ENCODE measurements around the gene ZRSR2. TPM values are rescaled to one million over a fixed set of nuclear protein-coding genes. Genes with fewer than 3 reads are reported as not detected.

The ZRSR2 gene
- total and polyA plus RNA-seq, 2 of the 8 experiments (the other 6 are each of a cell fraction or from before 2014, with no cell fraction given): 3.9 to 6.9 TPM

DNA sequence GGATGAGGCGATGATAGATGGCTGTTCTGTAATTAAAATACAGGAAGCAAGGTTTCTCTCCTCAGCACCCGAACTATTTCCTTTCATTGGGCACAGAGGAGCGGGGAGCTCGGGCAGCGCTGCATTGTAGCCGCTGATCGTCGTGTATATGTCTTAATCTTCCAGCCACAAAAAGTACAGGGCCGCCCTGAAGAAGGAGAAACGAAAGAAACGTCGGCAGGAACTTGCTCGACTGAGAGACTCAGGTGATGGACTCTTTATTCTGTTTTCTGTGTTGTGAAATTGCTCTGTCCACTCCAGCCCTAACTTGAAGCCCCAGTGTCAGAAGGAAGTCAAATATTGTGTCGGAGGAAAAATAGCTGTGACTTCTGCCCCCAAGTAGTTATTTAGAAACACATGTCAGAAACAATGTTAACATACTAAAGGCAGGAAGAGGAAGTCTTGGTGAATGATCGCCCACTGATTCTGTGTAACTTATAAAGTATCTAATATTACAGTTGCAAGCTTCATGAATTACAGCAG is 546 bp downstream of the ZRSR2 start:
- H3K4me2 ChIP-seq (ENCODE audit: insufficient read depth in 1 of 2, low read depth in 2 of 2, low read length in 2 of 2): peak overlapping the region; percentile 71 to 94
- POLR2A ChIA-PET (ENCODE audit: partially characterized antibody): interaction anchor here (1.1 to 2.3 kb wide), 2 partner anchors 25 to 62 kb away, joined by 3 to 6 read pairs; no protein-coding TSS in a partner anchor
- H3K23ac ChIP-seq (ENCODE audit: insufficient read length): no peak overlapping the region
- CTCF ChIA-PET (ENCODE audit: partially characterized antibody): interaction anchor here (1.2 kb wide), 1 partner anchor 25 kb away, joined by 5 read pairs; no protein-coding TSS in a partner anchor
- H3K9ac ChIP-seq (replicated peaks in 1 of 4; ENCODE audit: extremely low read depth in 1 of 4, low read depth in 3 of 4, low read length in 3 of 4): peak overlapping the region in 3 of 4 experiments; percentile 54 to 77 (median 75); a peak in 5 of 7 replicates
- H3K14ac ChIP-seq (ENCODE audit: insufficient read length): no peak overlapping the region
- no peaks in the 10 kb centered on the region for H3K9me3 ChIP-seq (ENCODE audit: insufficient read depth in 2 of 2, low read depth in 1 of 2, low read length in 1 of 2)
- no peak overlapping the region for H2BK20ac ChIP-seq (ENCODE audit: low read length)
- no peak for DNase-seq (ENCODE audit: low read depth in 1 of 2, low spot score in 2 of 2)
- peak overlapping the region; percentile 78 for H3K4ac ChIP-seq (replicated peaks; ENCODE audit: insufficient read length, low read depth, low read length)
- 11% methylated on average over 13 of the region's 15 CpGs; no CpG with 5 or more reads in 1 of the 2 experiments for WGBS, 2 experiments (ENCODE audit: extremely low coverage in 1 of 2, insufficient coverage in 1 of 2, insufficient read length in 1 of 2, insufficient replicate concordance in 2 of 2, low coverage in 1 of 2, low lambda C conversion rate in 2 of 2, missing lambda C conversion rate in 1 of 2)
- H3K23me2 ChIP-seq (ENCODE audit: low read depth, low read length): peaks cover 6% of the 10 kb centered on the region; the same call in 1 of the 2 replicates
- no peak for FAIRE-seq
- no peak overlapping the region for H2AK5ac ChIP-seq (ENCODE audit: low read depth, low read length)
- 0 out of 2 replicates have a peak overlapping the region, but pooled peaks have one; percentile 39 for H2AFZ ChIP-seq (ENCODE audit: low read length)
- no peak overlapping the region for H4K8ac ChIP-seq (ENCODE audit: extremely low read depth, insufficient read depth, low read length)
- H2BK5ac ChIP-seq (ENCODE audit: low read depth, low read length): no peak overlapping the region
- peak overlapping the region; percentile 81 for H3K27ac ChIP-seq (ENCODE audit: low read depth, low read length)
- H2BK12ac ChIP-seq (ENCODE audit: low read depth, low read length): no peak overlapping the region
- no peak overlapping the region for H3K56ac ChIP-seq (replicated peaks; ENCODE audit: insufficient read length, low read depth, low read length)
- H4K20me1 ChIP-seq (replicated peaks in 1 of 2; ENCODE audit: control insufficient read depth in 1 of 2, insufficient read depth in 2 of 2, low read length in 2 of 2): no peaks in the 10 kb centered on the region
- H3K36me3 ChIP-seq (ENCODE audit: control insufficient read depth in 2 of 4, insufficient read depth in 4 of 4, low read length in 3 of 4): peaks cover 0 to 10% (median 0%) of the 10 kb centered on the region in 4 experiments; a peak in 1 of 8 replicates
- H3K4me3 ChIP-seq (ENCODE audit: extremely low read depth in 1 of 4, insufficient read depth in 2 of 4, low read depth in 3 of 4, low read length in 4 of 4): peak overlapping the region; percentile 72 to 96 (median 88)
- no peak overlapping the region for H4K91ac ChIP-seq (replicated peaks; ENCODE audit: insufficient read length, low read length)
- no peaks in the 10 kb centered on the region for H3K27me3 ChIP-seq (replicated peaks in 1 of 4; ENCODE audit: control insufficient read depth in 3 of 4, extremely low read depth in 1 of 4, insufficient read depth in 3 of 4, low read length in 3 of 4)
- H3K79me2 ChIP-seq (ENCODE audit: control insufficient read depth in 1 of 2, insufficient read depth in 2 of 2, low read length in 2 of 2): peaks cover 0 to 4% of the 10 kb centered on the region in 2 experiments; a peak in 2 of 4 replicates
- no peak overlapping the region for H4K5ac ChIP-seq (ENCODE audit: insufficient read length, low read depth, low read length)
- no peak overlapping the region for H2BK15ac ChIP-seq (ENCODE audit: low read length)
- peaks cover 0 to 2% (median 0%) of the 10 kb centered on the region in 4 experiments; a peak in 2 of 7 replicates for H3K4me1 ChIP-seq (replicated peaks in 1 of 4; ENCODE audit: control insufficient read depth in 3 of 4, insufficient read depth in 4 of 4, low read length in 3 of 4)
- H2BK120ac ChIP-seq (replicated peaks; ENCODE audit: low read depth, low read length): no peak overlapping the region
- peak overlapping the region; percentile 60; the same call in 1 of the 2 replicates for H3K18ac ChIP-seq (ENCODE audit: extremely low read depth, low read length)
- H3K79me1 ChIP-seq (ENCODE audit: low read depth, low read length): no peaks in the 10 kb centered on the region
- TF ChIP-seq SP2 (IDR thresholded peaks at IDR 0.05; ENCODE audit: low read length) (no peak), EP300 (IDR thresholded peaks at IDR 0.05; ENCODE audit: borderline replicate concordance in 1 of 2, low read depth in 2 of 2, low read length in 2 of 2) (no peak), CTBP2 (IDR thresholded peaks at IDR 0.05; ENCODE audit: borderline replicate concordance, insufficient read depth, insufficient read length, low read length) (no peak), JUND (IDR thresholded peaks at IDR 0.05; ENCODE audit: low read length) (no peak), SP4 (IDR thresholded peaks at IDR 0.05; ENCODE audit: low read length) (no peak), POU5F1 (IDR thresholded peaks at IDR 0.05; ENCODE audit: low read depth, low read length) (no peak), GTF2F1 (IDR thresholded peaks at IDR 0.05; ENCODE audit: borderline replicate concordance, low read depth, low read length) (no peak), TAF7 (optimal IDR thresholded peaks at IDR 0.05; ENCODE audit: borderline replicate concordance, low read depth, low read length) (no peak), BACH1 (IDR thresholded peaks at IDR 0.05; ENCODE audit: low read length) (no peak), SP1 (IDR thresholded peaks at IDR 0.05; ENCODE audit: low read depth, low read length) (no peak), CHD1 (IDR thresholded peaks at IDR 0.05; ENCODE audit: low read depth, low read length) (no peak), NANOG (IDR thresholded peaks at IDR 0.05; ENCODE audit: insufficient read depth, low read depth, low read length, poor library complexity, severe bottlenecking) (no peak)
- TF ChIP-seq, protein P1, sequence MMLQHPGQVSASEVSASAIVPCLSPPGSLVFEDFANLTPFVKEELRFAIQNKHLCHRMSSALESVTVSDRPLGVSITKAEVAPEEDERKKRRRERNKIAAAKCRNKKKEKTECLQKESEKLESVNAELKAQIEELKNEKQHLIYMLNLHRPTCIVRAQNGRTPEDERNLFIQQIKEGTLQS (IDR thresholded peaks at IDR 0.05; ENCODE audit: insufficient read depth, low read depth, low read length): no peak

Data from H1 (cell line).